A549 (cell line): Measurements from ENCODE around the gene MBNL1. TPM values are rescaled to one million over a fixed set of nuclear protein-coding genes. Genes with fewer than 3 reads are reported as not detected.

Experiments used
- ATAC-seq, 2 experiments: fragments of 200-7000 bp in 1 of 2; fragments of >200 bp in 1 of 2; cut with Nextera tagmentation in 1 of 2; cut with Tn5 transposase in 1 of 2; 3 replicates each; pipeline versions ENCODE4 v1.8.0 to v1.9.1; 2018 to 2020; ENCODE audit warnings: mild to moderate bottlenecking in 1 of 2, moderate library complexity in 1 of 2
- CTCF ChIA-PET: fragments of 300-600 bp; sonication (Branson Sonifier 250); formaldehyde crosslinking; extraction: SDS; loops from one replicate; lab custom pipeline; 2021; ENCODE audit warnings: antibody characterized with exemption, inconsistent platforms; lab: Yijun Ruan, JAX
- POLR2A ChIA-PET: fragments of 350-600 bp; formaldehyde crosslinking; extraction: SDS; loops from one replicate; lab custom pipeline; 2021; ENCODE audit warnings: antibody characterized with exemption, inconsistent platforms; lab: Yijun Ruan, JAX
- DNase-seq, 2 experiments: peaks; one replicate each; pipeline versions ENCODE4 v3.0.0 to v3.0.0-alpha.2; 2011 to 2016; ENCODE audit warnings: low read depth in 1 of 2, low spot score in 1 of 2
- FAIRE-seq: peaks from 2 replicates; lab custom pipeline; 2011; peaks lifted over from hg19 to GRCh38; lab: Jason Lieb, UNC
- H3K27ac ChIP-seq, 2 experiments: fragments of >200 bp; sonication (Bioruptor Twin); formaldehyde crosslinking; 3 replicates each; pipeline ENCODE4 v1.5.1; 2016 to 2017
- H3K4me1 ChIP-seq: fragments of >200 bp; sonication (Bioruptor Twin); formaldehyde crosslinking; 3 replicates; pipeline ENCODE4 v1.6.1; 2016
- H3K4me2 ChIP-seq: fragments of >200 bp; sonication (Bioruptor Twin); formaldehyde crosslinking; 3 replicates; pipeline ENCODE4 v1.6.1; 2016
- H3K4me3 ChIP-seq: fragments of >200 bp; sonication (Bioruptor Twin); formaldehyde crosslinking; 3 replicates; pipeline ENCODE4 v1.5.1; 2016
- H3K9me3 ChIP-seq: fragments of >200 bp; sonication (Bioruptor Twin); formaldehyde crosslinking; 3 replicates; pipeline ENCODE4 v1.6.1; 2016
- BHLHE40 ChIP-seq: IDR thresholded peaks from 2 replicates; pipeline ENCODE4 v1.6.1; 2012; ENCODE audit warnings: low read depth, low read length, inconsistent platforms
- CBX2 ChIP-seq: fragments of 200-600 bp; sonication (generic); IDR thresholded peaks from 2 replicates; pipeline ENCODE4 v1.6.1; 2016; ENCODE audit warnings: low read depth, mild to moderate bottlenecking, borderline replicate concordance
- CBX8 ChIP-seq: fragments of 200-600 bp; sonication (generic); IDR thresholded peaks from 2 replicates; pipeline ENCODE4 v1.6.1; 2016
- CEBPB ChIP-seq, 2 experiments: fragments of >200 bp in 1 of 2; sonication (Bioruptor Twin) in 1 of 2; formaldehyde crosslinking in 1 of 2; IDR thresholded peaks; 2 replicates each; pipeline ENCODE4 v1.6.1; 2012 to 2016
- CHD4 ChIP-seq: fragments of 200-600 bp; sonication (generic); IDR thresholded peaks from 2 replicates; pipeline ENCODE4 v1.6.1; 2016; ENCODE audit warnings: antibody characterized with exemption, mild to moderate bottlenecking, borderline replicate concordance
- ESRRA ChIP-seq: fragments of 150-350 bp; IDR thresholded peaks from 2 replicates; pipeline ENCODE4 v1.6.1; 2014; ENCODE audit warnings: mild to moderate bottlenecking, low read length, borderline replicate concordance
- FOSB ChIP-seq: fragments of 250-450 bp; sonication (Bioruptor Pico); IDR thresholded peaks from 2 replicates; pipeline ENCODE4 v1.5.0; 2020; ENCODE audit warnings: mild to moderate bottlenecking, moderate library complexity
- FOSL2 ChIP-seq, 2 experiments: fragments of 450-650 bp in 1 of 2; fragments of >200 bp in 1 of 2; sonication (Bioruptor Twin) in 1 of 2; formaldehyde crosslinking; IDR thresholded peaks; 2 replicates each; pipeline versions ENCODE4 v1.5.0 to v1.6.1; 2016 to 2020; ENCODE audit warnings: mild to moderate bottlenecking in 1 of 2, moderate library complexity in 1 of 2
- HDAC2 ChIP-seq: fragments of 200-600 bp; sonication (generic); IDR thresholded peaks from 2 replicates; pipeline ENCODE4 v1.6.1; 2016
- HMGXB4 ChIP-seq: fragments of 250-450 bp; sonication (Bioruptor Pico); IDR thresholded peaks from 2 replicates; pipeline ENCODE4 v1.5.0; 2021; ENCODE audit warnings: mild to moderate bottlenecking, moderate library complexity, borderline replicate concordance
- HOXA7 ChIP-seq: fragments of 250-450 bp; sonication (Bioruptor Pico); IDR thresholded peaks from 2 replicates; pipeline ENCODE4 v1.5.0; 2020; ENCODE audit warnings: mild to moderate bottlenecking, moderate library complexity
- HOXB5 ChIP-seq: fragments of 250-450 bp; sonication (Bioruptor Pico); IDR thresholded peaks from 2 replicates; pipeline ENCODE4 v1.5.0; 2020; ENCODE audit warnings: mild to moderate bottlenecking, moderate library complexity
- JUNB ChIP-seq: fragments of >200 bp; sonication (Bioruptor Twin); formaldehyde crosslinking; IDR thresholded peaks from 2 replicates; pipeline ENCODE4 v1.6.1; 2016
- KDM1A ChIP-seq: fragments of 200-600 bp; sonication (generic); IDR thresholded peaks from 2 replicates; pipeline ENCODE4 v1.6.1; 2016; ENCODE audit warnings: low read depth, mild to moderate bottlenecking
- MAZ ChIP-seq: fragments of 150-350 bp; IDR thresholded peaks from 2 replicates; pipeline ENCODE4 v1.6.1; 2014; ENCODE audit warnings: antibody characterized with exemption, low read depth, low read length, borderline replicate concordance
- MYC ChIP-seq: IDR thresholded peaks from 2 replicates; pipeline ENCODE4 v1.6.1; 2012; ENCODE audit warnings: mild to moderate bottlenecking, inconsistent platforms, low read length, improper control_type of control experiment, borderline replicate concordance
- NFE2L2 ChIP-seq: fragments of 150-350 bp; conservative IDR thresholded peaks from 2 replicates; pipeline ENCODE4 v1.6.1; 2014; ENCODE audit warnings: low read length
- NPAS2 ChIP-seq: fragments of 250-450 bp; sonication (Bioruptor Pico); IDR thresholded peaks from 2 replicates; pipeline ENCODE4 v1.8.0; 2022; ENCODE audit warnings: mild to moderate bottlenecking, moderate library complexity, borderline replicate concordance
- PBX3 ChIP-seq: IDR thresholded peaks from 2 replicates; pipeline ENCODE4 v1.6.1; 2012
- POLR2A ChIP-seq: IDR thresholded peaks from 2 replicates; pipeline ENCODE4 v1.6.1; 2012; ENCODE audit warnings: mild to moderate bottlenecking, low read length
- POLR2AphosphoS2 ChIP-seq: conservative IDR thresholded peaks from 2 replicates; pipeline ENCODE4 v1.6.1; 2012; ENCODE audit warnings: low read length, improper control_type of control experiment, inconsistent platforms
- REST ChIP-seq: fragments of 200-600 bp; sonication (generic); IDR thresholded peaks from 2 replicates; pipeline ENCODE4 v1.6.1; 2016; ENCODE audit warnings: antibody characterized with exemption, mild to moderate bottlenecking, moderate library complexity
- RFX5 ChIP-seq: fragments of 450-650 bp; IDR thresholded peaks from 2 replicates; pipeline ENCODE4 v1.7.1; 2014; ENCODE audit warnings: antibody characterized with exemption, mild to moderate bottlenecking, moderate library complexity
- TFCP2L1 ChIP-seq: fragments of 250-450 bp; sonication (Bioruptor Pico); IDR thresholded peaks from 2 replicates; pipeline ENCODE4 v1.5.0; 2021; ENCODE audit warnings: mild to moderate bottlenecking
- TP53 ChIP-seq: fragments of 250-450 bp; sonication (Bioruptor Pico); IDR thresholded peaks from 2 replicates; pipeline ENCODE4 v1.5.0; 2021; ENCODE audit warnings: mild to moderate bottlenecking, moderate library complexity
- ZNF302 ChIP-seq: fragments of 250-450 bp; sonication (Bioruptor Pico); IDR thresholded peaks from 2 replicates; pipeline ENCODE4 v1.9.0; 2021; ENCODE audit warnings: inconsistent platforms, mild to moderate bottlenecking, moderate library complexity
- ZSCAN20 ChIP-seq: fragments of 250-450 bp; sonication (Bioruptor Pico); IDR thresholded peaks from 2 replicates; pipeline ENCODE4 v1.8.0; 2022; ENCODE audit warnings: mild to moderate bottlenecking, moderate library complexity
- WGBS: methylation state at CpG from one replicate; pipeline ENCODE4 v1.1.6; 2017; ENCODE audit errors: missing lambda C conversion rate; 5-methylcytosine and 5-hydroxymethylcytosine counted together
- polyA plus RNA-seq, 4 experiments: library from polyadenylated mRNA; depleted of rRNA in 3 of 4; stranded (reverse); fragments of >200 nt; fragmentation: RNase III in 1 of 4; extraction: RNeasy Plus Mini Kit Qiagen cat#74134 plus additional on column Dnase treatment in 1 of 4; gene quantifications; 2 replicates in 3 of 4; 3 replicates in 1 of 4; pipeline ENCODE4 v1.2.3, GENCODE V29; 2011 to 2017
- TF ChIP-seq, protein P1 (sequence below): fragments of 450-650 bp; IDR thresholded peaks from 2 replicates; pipeline ENCODE4 v1.6.1; 2014; ENCODE audit warnings: antibody characterized with exemption
- TF ChIP-seq, protein P2 (sequence below): fragments of 250-450 bp; sonication (Bioruptor Pico); IDR thresholded peaks from 2 replicates; pipeline ENCODE4 v1.5.0; 2020; ENCODE audit warnings: low read depth, mild to moderate bottlenecking, moderate library complexity

MBNL1 gene
- polyA plus RNA-seq, 2 of the 4 experiments (the other 2 are of a cell fraction): 60.5 to 92.5 TPM

GRCh38 chr3:152360302-152360701, 91.6 kb downstream of the MBNL1 start (continued):
- no peak for TF ChIP-seq REST
- no peak for TF ChIP-seq FOSL2 (IDR thresholded peaks at IDR 0.05)
- no peak for TF ChIP-seq FOSL2 (CRISPR knock-in tag; IDR thresholded peaks at IDR 0.05)
- no peak for TF ChIP-seq TFCP2L1 (CRISPR knock-in tag)
- TF ChIP-seq PBX3: no peak
- TF ChIP-seq ESRRA: no peak
- TF ChIP-seq, all 56 proteins: peak for 0

DNA sequence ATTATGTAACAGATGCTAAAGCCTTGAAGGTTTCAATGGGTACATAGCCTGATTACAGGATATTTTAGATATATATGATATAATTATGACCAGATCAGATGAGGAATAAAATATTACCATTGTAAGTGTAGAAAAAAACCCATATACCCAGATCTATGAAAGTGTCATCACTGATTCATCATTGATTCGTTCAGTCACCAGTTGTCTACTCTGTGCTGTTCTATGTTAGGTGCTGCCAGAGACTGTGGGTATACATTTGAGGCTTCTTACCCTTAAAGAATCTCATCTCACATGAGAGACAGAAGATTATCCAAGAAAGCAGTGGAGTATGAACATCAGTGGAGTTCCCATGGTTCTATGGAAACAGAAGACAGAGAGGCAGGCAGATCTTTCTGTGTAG, 92.2 kb downstream of the MBNL1 start:
- WGBS: 40% methylated on average over 1 of the region's 1 CpG
- H3K9me3 ChIP-seq: no peaks in the 10 kb centered on the region
- no peak for FAIRE-seq
- no peak overlapping the region for H3K4me2 ChIP-seq
- ChIA-PET CTCF (no interaction called here), POLR2A (no interaction called here)
- no peak overlapping the region for H3K27ac ChIP-seq
- peaks cover 64% of the 10 kb centered on the region for H3K4me1 ChIP-seq
- no peak for TF ChIP-seq CBX2
- TF ChIP-seq HMGXB4 (CRISPR knock-in tag): no peak
- TF ChIP-seq ZNF302: no peak
- no peak for TF ChIP-seq CEBPB (IDR thresholded peaks at IDR 0.05)
- no peak for TF ChIP-seq MYC
- TF ChIP-seq NFE2L2: no peak
- TF ChIP-seq HDAC2: no peak
- no peak for TF ChIP-seq JUNB
- no peak for TF ChIP-seq CBX8
- TF ChIP-seq FOSL2 (IDR thresholded peaks at IDR 0.05): no peak
- TF ChIP-seq FOSL2 (CRISPR knock-in tag; IDR thresholded peaks at IDR 0.05): no peak
- no peak for TF ChIP-seq TP53 (CRISPR knock-in tag)
- TF ChIP-seq BHLHE40: no peak
- no peak for TF ChIP-seq ZSCAN20 (CRISPR knock-in tag)
- TF ChIP-seq NPAS2: no peak
- no peak for TF ChIP-seq POLR2AphosphoS2
- TF ChIP-seq MAZ: no peak
- TF ChIP-seq POLR2A: no peak
- TF ChIP-seq, all 56 proteins: peak for 0
- no peak for ATAC-seq
- no peak overlapping the region for H3K4me3 ChIP-seq
- DNase-seq: no peak

DNA sequence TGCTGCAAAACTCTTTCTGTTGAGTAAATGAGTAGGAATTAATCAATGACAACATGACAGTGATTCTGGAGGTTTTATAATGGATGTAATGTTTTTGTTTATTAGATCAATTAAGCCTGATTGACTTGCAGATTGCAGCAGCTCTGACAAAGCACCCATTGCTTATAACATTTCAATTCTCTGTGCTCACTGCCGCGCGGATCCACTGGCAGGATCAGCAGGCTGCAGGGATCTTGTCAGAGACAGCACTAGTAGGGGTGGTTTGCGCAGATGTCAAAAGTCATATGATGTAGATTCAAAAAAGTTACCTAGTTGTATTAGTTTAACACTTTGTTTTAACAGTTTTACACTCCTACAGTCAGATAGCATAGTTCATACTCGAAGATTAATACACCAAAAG, 93.4 kb downstream of the MBNL1 start:
- no peak overlapping the region for H3K4me3 ChIP-seq
- FAIRE-seq (no peak), ATAC-seq (no peak), DNase-seq (no peak)
- H3K27ac ChIP-seq: no peak overlapping the region
- ChIA-PET CTCF (no interaction called here), POLR2A (no interaction called here)
- WGBS: 91% methylated on average over 5 of the region's 5 CpGs
- no peaks in the 10 kb centered on the region for H3K9me3 ChIP-seq
- H3K4me2 ChIP-seq: no peak overlapping the region
- H3K4me1 ChIP-seq: peaks cover 66% of the 10 kb centered on the region
- TF ChIP-seq CEBPB (IDR thresholded peaks at IDR 0.05) (no peak), CHD4 (no peak), FOSB (CRISPR knock-in tag) (no peak), HOXB5 (CRISPR knock-in tag) (no peak), POLR2A (no peak), BHLHE40 (no peak), ZSCAN20 (CRISPR knock-in tag) (no peak), RFX5 (no peak), CBX8 (no peak), POLR2AphosphoS2 (no peak), KDM1A (no peak), HOXA7 (CRISPR knock-in tag) (no peak)
- TF ChIP-seq, protein P1, sequence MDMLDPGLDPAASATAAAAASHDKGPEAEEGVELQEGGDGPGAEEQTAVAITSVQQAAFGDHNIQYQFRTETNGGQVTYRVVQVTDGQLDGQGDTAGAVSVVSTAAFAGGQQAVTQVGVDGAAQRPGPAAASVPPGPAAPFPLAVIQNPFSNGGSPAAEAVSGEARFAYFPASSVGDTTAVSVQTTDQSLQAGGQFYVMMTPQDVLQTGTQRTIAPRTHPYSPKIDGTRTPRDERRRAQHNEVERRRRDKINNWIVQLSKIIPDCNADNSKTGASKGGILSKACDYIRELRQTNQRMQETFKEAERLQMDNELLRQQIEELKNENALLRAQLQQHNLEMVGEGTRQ: no peak
- TF ChIP-seq, protein P2, sequence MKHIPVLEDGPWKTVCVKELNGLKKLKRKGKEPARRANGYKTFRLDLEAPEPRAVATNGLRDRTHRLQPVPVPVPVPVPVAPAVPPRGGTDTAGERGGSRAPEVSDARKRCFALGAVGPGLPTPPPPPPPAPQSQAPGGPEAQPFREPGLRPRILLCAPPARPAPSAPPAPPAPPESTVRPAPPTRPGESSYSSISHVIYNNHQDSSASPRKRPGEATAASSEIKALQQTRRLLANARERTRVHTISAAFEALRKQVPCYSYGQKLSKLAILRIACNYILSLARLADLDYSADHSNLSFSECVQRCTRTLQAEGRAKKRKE (CRISPR knock-in tag): no peak
